Measurements from ENCODE around the gene DENND10. TPM values are rescaled to one million over a fixed set of nuclear protein-coding genes. Genes with fewer than 3 reads are reported as not detected.
"Not testable (repeated sequence)": the region's sequence is repeated elsewhere in the genome, so short reads cannot be mapped to it uniquely, and the experiment has no call there.

Gene DENND10
- polyA plus RNA-seq, 6 donors from 2014 or later: 10.0 to 24.2 (median 18.8) TPM

DNA sequence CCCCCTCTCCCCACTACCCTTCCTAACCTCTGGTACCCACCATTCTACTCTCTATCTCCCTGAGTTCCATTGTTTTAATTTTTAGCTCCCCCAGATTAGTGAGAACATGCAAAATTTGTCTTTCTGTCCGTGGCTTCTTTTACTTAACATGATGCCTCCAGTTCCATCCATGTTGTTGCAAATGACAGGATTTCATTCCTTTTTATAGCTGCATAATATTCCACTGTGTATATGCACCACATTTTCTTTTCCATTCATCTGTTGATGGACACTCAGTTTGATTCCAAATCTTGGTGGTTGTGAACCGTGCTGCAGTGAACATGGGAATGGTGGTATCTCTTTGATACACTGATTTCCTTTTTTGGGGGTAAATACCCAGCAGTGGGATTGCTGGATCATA, 22.0 kb downstream of the DENND10 start:
- Mint-ChIP-seq H3K4me1 (peaks cover 7 to 8% (median 7%) of the 10 kb centered on the region in 3 donors), H3K4me3 (no peak overlapping the region), H3K27ac (no peak overlapping the region), H3K27me3 (no peaks in the 10 kb centered on the region), H3K9me3 (no peaks in the 10 kb centered on the region), H3K36me3 (peaks cover 13 to 16% of the 10 kb centered on the region in 2 donors)
- ATAC-seq (ENCODE audit: low read depth in 2 of 2): no peak
- no peak for DNase-seq

DNA sequence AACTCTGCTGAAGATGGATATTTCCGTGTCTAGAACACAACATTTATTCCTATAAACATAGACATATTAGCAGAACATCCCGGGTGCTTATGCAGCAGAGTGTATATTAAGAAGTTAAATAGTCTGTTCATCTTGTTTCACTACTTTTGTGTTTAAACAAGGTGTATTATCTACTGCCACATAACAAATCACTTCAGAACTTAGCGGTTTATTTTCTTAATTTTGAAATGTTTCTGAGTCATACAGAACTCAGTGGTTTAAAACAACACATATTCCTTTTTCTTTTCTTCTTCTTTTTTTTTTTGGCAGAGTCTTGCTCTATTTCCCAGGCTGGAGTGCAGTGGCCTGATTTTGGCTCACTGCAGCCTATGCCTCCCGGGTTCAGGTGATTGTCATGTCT, 25.8 kb downstream of the DENND10 start:
- Mint-ChIP-seq H3K27me3 (no peaks in the 10 kb centered on the region), H3K36me3 (peaks cover 18 to 20% of the 10 kb centered on the region in 2 donors), H3K4me1 (peaks cover 21 to 26% (median 24%) of the 10 kb centered on the region in 3 donors), H3K27ac (no peak overlapping the region), H3K4me3 (no peak overlapping the region), H3K9me3 (no peaks in the 10 kb centered on the region)
- ATAC-seq (ENCODE audit: low read depth in 2 of 2): no peak
- no peak for DNase-seq

DNA sequence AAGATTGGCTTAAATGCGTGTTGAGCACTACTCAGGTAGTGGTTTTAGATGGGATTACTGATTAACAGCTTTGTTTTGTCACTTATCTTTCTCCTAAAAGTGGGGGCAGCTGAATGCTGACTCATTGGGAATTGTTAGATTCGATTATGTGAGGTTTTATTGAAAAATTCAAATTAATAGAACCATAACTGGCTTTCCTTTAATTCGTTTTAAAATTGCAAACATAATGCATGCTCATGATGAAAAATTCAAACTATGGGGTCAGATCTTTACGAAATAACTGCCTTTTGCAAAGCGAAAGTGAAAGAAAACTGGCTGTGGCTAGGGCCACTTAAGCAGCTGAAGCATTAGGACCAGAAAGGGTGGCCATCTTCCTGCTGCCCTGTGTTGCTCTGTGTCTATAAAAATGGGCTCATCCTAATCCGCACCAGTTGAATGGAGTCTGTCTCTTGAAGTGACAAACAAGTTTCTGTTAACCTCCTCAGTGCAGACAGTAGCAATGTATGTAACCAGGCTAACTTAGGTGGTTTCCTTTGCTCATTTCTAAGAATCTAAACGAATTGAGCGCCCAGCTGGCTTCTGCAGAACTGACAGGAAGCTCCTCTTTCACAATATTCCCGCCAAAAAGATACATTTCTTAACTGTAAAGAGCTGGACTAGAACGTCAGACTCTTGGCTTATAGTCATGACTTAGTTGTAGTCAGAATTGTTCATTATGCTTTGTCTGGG, 27.8 kb downstream of the DENND10 start:
- Mint-ChIP-seq H3K4me1 (peaks cover 21 to 26% (median 24%) of the 10 kb centered on the region in 3 donors), H3K9me3 (no peaks in the 10 kb centered on the region), H3K27me3 (no peaks in the 10 kb centered on the region), H3K36me3 (peaks cover 10 to 11% of the 10 kb centered on the region in 2 donors), H3K4me3 (peak overlapping the region; percentile 82 to 92 (median 86)), H3K27ac (peak overlapping the region; percentile 1 to 89 (median 73))
- peak; percentile 8 for DNase-seq
- peak; percentile 61 to 63 for ATAC-seq (ENCODE audit: low read depth in 2 of 2)

DNA sequence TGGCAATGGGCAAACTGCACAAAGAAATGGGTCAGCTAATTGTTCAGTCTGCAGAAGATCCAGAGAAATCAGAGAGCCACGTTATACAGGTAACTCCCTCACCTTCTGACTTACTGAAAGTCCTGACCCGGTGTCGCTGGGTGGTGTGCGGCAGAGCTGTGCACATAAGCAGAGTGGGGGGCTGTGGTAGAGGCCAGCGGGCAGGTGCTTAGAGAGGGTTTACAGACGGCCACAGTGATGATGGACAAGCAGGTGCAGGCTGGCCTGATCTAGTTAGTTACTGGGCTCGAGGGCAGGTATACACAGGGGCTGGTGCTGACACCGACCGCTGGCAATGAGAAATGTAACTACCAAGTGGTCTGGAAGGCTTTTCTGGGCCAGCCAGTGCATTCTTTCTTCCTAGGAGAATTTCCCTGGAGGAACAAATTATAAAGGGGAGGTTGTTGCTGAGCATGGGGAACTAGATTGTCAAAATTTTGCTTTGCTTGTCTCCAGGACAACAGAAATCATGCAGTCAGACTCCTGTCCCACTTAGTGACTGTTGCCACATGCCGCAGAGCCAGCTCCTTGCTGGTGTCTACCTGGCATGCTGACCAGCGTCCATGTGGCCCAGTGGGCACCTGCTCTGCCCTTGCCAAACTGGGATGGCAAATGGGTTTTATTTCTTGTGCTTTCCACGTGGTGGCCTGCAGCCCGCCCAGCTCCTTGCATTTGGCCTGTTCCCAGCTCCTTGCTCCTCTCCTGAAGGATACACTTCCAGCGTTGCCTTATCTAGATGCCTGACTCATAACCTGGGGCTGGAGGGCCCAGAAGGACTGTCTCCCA, 28.8 kb downstream of the DENND10 start:
- Mint-ChIP-seq H3K27me3 (no peaks in the 10 kb centered on the region), H3K4me3 (peak overlapping the region in 6 of 8 donors; percentile 3 to 82 (median 35)), H3K4me1 (peaks cover 21 to 26% (median 24%) of the 10 kb centered on the region in 3 donors), H3K36me3 (peaks cover 10 to 11% of the 10 kb centered on the region in 2 donors), H3K9me3 (no peaks in the 10 kb centered on the region), H3K27ac (peak overlapping the region in 4 of 6 donors; percentile 7 to 80 (median 50))
- DNase-seq (no peak), ATAC-seq (ENCODE audit: low read depth in 2 of 2) (no peak)

DNA sequence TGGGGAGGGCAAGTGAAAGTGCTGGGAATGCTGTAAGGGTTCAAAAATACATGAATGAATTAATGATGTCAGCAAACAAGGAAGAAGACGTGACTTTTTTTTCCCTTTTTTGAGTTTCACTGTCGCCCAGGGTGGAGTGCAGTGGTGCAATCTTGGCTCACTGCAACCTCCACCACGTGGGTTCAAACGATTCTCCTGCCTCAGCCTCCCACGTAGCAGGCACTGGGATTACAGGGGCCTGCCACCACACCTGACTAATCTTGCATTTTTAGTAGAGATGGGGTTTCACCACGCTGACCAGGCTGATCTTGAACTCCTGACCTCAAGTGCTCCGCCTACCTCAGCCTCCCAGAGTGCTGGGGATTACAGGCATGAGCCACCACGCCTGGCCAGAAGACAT, 30.0 kb downstream of the DENND10 start:
- no peak overlapping the region for H3K4me3 Mint-ChIP-seq
- H3K36me3 Mint-ChIP-seq: peaks cover 10 to 11% of the 10 kb centered on the region in 2 donors
- H3K27ac Mint-ChIP-seq: no peak overlapping the region
- H3K27me3 Mint-ChIP-seq: no peaks in the 10 kb centered on the region
- peaks cover 21 to 26% (median 24%) of the 10 kb centered on the region in 3 donors for H3K4me1 Mint-ChIP-seq
- H3K9me3 Mint-ChIP-seq: no peaks in the 10 kb centered on the region
- ATAC-seq (ENCODE audit: low read depth in 2 of 2) (no peak), DNase-seq (no peak)

DNA sequence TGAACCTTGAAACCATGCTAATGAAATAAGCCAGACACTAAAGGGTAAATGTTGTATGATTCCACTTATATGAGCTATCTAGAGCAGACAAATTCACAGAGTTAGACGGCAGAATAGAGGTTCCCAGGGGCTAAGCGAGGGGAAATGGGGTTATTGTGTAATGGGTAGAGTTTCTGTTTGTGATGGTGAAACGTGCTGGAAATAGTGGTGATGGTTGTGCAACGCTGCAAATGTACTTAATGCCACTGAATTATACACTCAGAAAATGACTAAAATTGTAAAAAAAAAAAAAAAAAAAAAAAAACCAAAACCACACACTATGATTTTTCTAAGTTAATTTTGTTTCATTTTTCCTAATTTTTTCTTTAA, 31.6 kb downstream of the DENND10 start:
- peaks cover 0 to 1% (median 0%) of the 10 kb centered on the region in 7 donors for H3K9me3 Mint-ChIP-seq
- H3K4me3 Mint-ChIP-seq: no peak overlapping the region
- H3K36me3 Mint-ChIP-seq: peaks cover 10 to 11% of the 10 kb centered on the region in 2 donors
- H3K27ac Mint-ChIP-seq: peak overlapping the region in 1 of 6 donors; percentile 47
- no peak for ATAC-seq (ENCODE audit: low read depth in 2 of 2)
- DNase-seq: no peak
- no peaks in the 10 kb centered on the region for H3K27me3 Mint-ChIP-seq
- peaks cover 21 to 22% (median 21%) of the 10 kb centered on the region in 3 donors for H3K4me1 Mint-ChIP-seq

DNA sequence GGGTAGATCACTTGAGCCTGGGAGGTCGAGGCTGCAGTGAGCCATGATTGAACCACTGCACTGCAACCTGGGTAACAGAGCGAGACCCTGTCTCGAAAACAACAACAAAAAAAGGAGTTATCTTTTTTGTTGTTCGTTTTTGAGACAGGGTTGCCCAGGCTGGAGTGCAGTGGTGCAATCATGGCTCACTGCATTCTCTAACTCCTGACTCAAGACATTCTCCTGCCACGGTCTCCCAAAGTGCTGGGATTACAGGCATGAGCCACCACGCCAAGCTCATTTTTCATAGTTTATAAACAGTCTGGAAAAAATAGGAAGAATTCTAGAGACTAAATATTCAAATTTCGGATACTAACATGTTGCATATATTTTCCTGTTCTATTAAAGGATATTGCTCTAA, 32.2 kb downstream of the DENND10 start:
- no peaks in the 10 kb centered on the region for H3K27me3 Mint-ChIP-seq
- peaks cover 10 to 11% of the 10 kb centered on the region in 2 donors for H3K36me3 Mint-ChIP-seq
- no peak for DNase-seq
- peaks cover 15 to 16% (median 16%) of the 10 kb centered on the region in 3 donors for H3K4me1 Mint-ChIP-seq
- H3K4me3 Mint-ChIP-seq: peak overlapping the region in 1 of 8 donors; percentile 59
- ATAC-seq (ENCODE audit: low read depth in 2 of 2): no peak
- H3K9me3 Mint-ChIP-seq: peaks cover 0 to 1% (median 0%) of the 10 kb centered on the region in 7 donors
- H3K27ac Mint-ChIP-seq: no peak overlapping the region

DNA sequence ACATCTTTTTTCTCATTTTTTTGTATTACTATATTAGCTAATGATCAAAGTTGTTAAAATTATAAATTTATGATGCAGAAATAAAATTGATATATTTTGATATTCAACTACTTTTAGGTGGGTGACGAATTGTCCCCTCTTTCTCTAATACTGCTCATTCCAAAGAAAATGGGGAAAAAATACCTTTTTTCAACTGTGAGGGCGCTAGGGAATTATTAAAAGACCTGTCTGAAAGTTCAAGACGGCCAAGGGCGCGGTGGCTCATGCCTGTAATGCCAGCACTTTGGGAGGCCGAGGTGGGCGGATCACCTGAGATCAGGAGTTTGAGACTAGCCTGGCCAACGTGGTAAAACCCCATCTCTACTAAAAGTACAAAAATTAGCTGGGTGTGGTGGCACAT, 34.0 kb downstream of the DENND10 start:
- not testable (repeated sequence) for H3K27me3 Mint-ChIP-seq, H3K27ac Mint-ChIP-seq
- peaks cover 4 to 11% of the 10 kb centered on the region in 2 donors for H3K36me3 Mint-ChIP-seq

DNA sequence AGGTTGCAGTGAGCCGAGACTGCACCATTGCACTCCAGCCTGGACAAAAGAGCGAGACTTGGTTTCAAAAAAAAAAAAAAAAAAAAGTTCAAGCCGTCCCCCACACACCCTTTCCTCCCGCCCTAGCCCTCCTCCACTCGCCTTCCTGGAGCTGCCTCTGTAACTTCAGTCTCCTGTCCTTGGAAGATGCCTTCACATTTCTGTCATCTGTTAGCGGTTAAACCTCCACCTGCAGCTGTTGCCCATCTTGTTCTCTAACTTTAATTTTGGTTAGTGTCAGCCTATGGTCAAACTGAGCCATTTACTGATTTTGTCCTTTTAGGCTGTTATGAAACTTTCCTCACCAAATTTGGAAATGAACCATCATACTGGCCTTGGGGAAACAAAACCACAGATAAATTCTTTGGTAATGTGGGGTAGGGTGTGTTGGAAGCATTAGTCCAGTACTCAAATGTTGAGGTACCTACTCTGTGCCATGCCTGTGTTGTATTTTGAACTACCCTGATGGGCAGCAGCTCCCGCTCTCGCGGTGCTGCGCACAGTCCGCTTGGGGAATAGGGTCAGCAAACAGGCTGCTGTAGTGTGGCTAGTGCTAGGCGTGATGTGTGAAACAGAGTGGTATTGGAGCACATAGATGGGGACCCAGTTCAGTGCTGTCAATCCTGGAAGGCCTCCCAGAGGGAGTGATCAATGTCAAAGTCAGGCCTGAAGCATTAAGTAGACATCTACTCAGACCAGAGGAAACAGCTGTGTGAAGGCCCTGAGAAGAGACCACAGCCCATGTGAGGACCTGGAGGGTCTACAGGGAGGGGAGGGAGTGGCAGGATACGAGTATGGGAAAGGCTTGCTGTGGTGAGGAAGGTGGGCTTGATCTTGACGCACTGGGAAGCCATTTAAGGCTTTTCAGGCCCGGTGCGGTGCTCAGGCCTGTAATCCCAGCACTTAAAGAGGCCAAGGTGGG, 34.7 kb downstream of the DENND10 start:
- ATAC-seq (ENCODE audit: low read depth in 2 of 2): no peak
- Mint-ChIP-seq H3K27ac (peak overlapping the region in 5 of 6 donors; percentile 16 to 83 (median 54)), H3K27me3 (no peaks in the 10 kb centered on the region), H3K36me3 (peaks cover 4 to 5% of the 10 kb centered on the region in 2 donors), H3K4me3 (no peak overlapping the region), H3K4me1 (peaks cover 0 to 3% (median 0%) of the 10 kb centered on the region in 3 donors), H3K9me3 (peaks cover 0 to 1% (median 0%) of the 10 kb centered on the region in 7 donors)
- DNase-seq: no peak

More for the DNA sequence above, 34.0 kb downstream of the DENND10 start:
- not testable (repeated sequence) for ATAC-seq (ENCODE audit: low read depth in 2 of 2); H3K9me3 Mint-ChIP-seq; H3K4me3 Mint-ChIP-seq; H3K4me1 Mint-ChIP-seq; DNase-seq

DNA sequence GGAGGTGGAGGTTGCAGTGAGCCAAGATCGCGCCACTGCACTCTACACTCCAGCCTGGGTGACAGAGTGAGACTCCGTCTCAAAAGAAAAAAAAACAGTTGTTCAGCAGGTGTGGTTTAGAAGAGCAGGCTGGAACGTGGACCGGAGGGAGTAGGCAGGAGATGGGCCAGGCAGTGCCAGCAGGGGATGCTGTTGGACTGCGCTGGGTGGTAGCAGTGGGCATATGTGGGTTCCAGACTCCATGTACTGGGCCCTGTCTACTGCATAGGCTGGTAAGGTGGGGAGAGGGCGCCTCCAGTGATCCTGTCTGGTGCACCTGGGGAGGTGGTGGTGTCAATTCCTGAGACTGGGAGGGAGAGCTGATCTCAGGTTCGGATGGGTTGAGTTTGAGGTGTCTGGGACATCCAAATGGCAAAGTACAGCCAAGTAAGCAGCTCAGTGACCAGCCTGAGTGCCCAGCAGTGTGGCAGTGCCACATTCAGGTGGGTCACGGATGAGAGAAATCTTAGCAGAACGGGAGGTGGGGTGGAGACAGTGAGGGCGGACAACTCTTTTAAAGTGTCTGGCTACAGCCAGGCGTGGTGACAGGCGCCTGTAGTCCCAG, 35.7 kb downstream of the DENND10 start:
- peaks cover 0 to 1% (median 0%) of the 10 kb centered on the region in 7 donors for H3K9me3 Mint-ChIP-seq
- H3K4me3 Mint-ChIP-seq: no peak overlapping the region
- peak overlapping the region in 3 of 6 donors; percentile 3 to 88 (median 69) for H3K27ac Mint-ChIP-seq
- H3K27me3 Mint-ChIP-seq: no peaks in the 10 kb centered on the region
- H3K36me3 Mint-ChIP-seq: no peaks in the 10 kb centered on the region
- DNase-seq (peak; percentile 6), ATAC-seq (ENCODE audit: low read depth in 2 of 2) (peak; percentile 55 to 65)
- H3K4me1 Mint-ChIP-seq: no peaks in the 10 kb centered on the region

DNA sequence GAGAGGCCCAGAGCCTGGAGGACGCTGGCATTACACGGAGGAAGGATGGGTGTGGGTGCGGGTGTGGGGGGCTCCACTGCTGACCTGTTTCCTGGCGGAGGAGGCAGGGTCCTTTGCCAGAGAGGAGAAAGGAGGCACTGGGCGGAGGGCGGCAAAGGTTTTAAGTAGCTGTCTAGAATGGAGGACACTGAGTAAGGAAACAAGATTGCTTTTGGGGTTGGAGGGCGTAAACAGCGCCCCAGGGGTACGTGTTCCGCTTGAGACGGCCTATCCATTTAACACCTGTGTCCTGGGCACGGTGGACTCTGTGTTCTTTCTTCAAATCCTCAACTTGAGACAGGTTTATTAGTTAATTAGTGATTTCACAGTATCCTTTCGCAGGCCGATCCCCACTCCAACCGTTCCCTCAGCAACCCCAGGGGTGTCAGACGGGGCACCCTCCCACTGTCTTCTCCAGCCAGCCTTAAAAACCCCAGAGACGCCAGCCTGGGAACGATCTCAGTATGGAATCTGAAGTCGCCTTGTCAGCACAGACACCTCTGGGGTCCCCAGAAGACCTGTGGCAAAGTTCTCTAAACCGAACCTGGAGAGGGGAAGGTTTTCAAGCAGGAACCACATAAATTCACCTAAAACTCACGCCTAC, 36.8 kb downstream of the DENND10 start:
- ATAC-seq (ENCODE audit: low read depth in 2 of 2) (no peak), DNase-seq (no peak)
- Mint-ChIP-seq H3K4me1 (no peaks in the 10 kb centered on the region), H3K9me3 (peaks cover 0 to 1% (median 0%) of the 10 kb centered on the region in 7 donors), H3K27me3 (no peaks in the 10 kb centered on the region), H3K36me3 (no peaks in the 10 kb centered on the region), H3K4me3 (no peak overlapping the region), H3K27ac (no peak overlapping the region)

DNA sequence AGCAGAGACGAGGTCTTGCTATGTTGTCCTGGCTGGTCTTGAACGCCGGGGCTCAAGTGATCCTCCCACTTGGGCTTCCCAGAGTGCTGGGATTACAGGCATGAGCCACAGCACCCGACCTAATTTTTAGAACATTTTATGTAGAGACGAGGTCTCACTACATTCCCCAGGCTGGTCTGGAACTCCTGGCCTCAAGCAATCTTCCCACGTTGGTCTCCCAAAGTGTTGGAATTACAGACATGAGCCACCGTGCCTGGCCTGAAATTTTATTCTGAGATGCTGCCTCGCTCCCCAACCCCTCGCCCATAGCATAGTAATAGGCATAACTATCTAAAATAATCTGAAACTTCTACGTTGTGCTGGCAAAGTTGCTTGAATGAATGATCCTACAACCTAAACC, 39.7 kb downstream of the DENND10 start:
- peak overlapping the region in 1 of 6 donors; percentile 14 for H3K27ac Mint-ChIP-seq
- H3K36me3 Mint-ChIP-seq: no peaks in the 10 kb centered on the region
- H3K27me3 Mint-ChIP-seq: no peaks in the 10 kb centered on the region
- DNase-seq (no peak), ATAC-seq (ENCODE audit: low read depth in 2 of 2) (no peak)
- no peaks in the 10 kb centered on the region for H3K4me1 Mint-ChIP-seq
- peaks cover 0 to 1% (median 0%) of the 10 kb centered on the region in 7 donors for H3K9me3 Mint-ChIP-seq
- H3K4me3 Mint-ChIP-seq: no peak overlapping the region

Measured in naive B cell (primary cell).